Measurements from ENCODE around the gene SPRED1. TPM values are rescaled to one million over a fixed set of nuclear protein-coding genes. Genes with fewer than 3 reads are reported as not detected.

Gene SPRED1
- total and polyA plus RNA-seq, 9 of the 15 experiments (the other 6 are each of a cell fraction or from before 2014, with no cell fraction given), result 2.8 to 17.4 (median 7.9) TPM

GRCh38 chr15:38216763-38217162 lies 35.9 kb upstream of the SPRED1 start:
- Histone ChIP-seq H3K79me2 (ENCODE audit: control insufficient read depth, insufficient read depth, low read length) (no peaks in the 10 kb centered on the region), H3K9me1 (ENCODE audit: control insufficient read depth, insufficient read depth, low read length) (no peaks in the 10 kb centered on the region), H3K36me3 (ENCODE audit: control insufficient read depth, insufficient read depth, low read length) (no peaks in the 10 kb centered on the region), H2AFZ (ENCODE audit: low read depth, low read length) (no peak overlapping the region), H4K20me1 (replicated peaks; ENCODE audit: control insufficient read depth, insufficient read depth, low read length) (no peaks in the 10 kb centered on the region), H3K27me3 (ENCODE audit: control insufficient read depth in 2 of 2, insufficient read depth in 2 of 2, low read length in 2 of 2) (peaks cover 0 to 8% of the 10 kb centered on the region in 2 experiments; a peak in 3 of 5 replicates), H3K4me1 (replicated peaks in 1 of 2; ENCODE audit: control insufficient read depth in 2 of 2, insufficient read depth in 2 of 2, low read length in 2 of 2) (no peaks in the 10 kb centered on the region; a peak in 1 of 5 replicates), H3K9me3 (replicated peaks; ENCODE audit: control insufficient read depth, insufficient read depth, low read depth, low read length) (no peaks in the 10 kb centered on the region), H3K27ac (ENCODE audit: extremely low read depth, low read depth, low read length) (no peak overlapping the region), H3K9ac (ENCODE audit: insufficient read depth in 1 of 2, low read depth in 2 of 2, low read length in 2 of 2) (no peak overlapping the region), H3K4me2 (ENCODE audit: insufficient read depth, low read length) (no peak overlapping the region), H3K4me3 (no peak overlapping the region)
- no peak for TF ChIP-seq RBM22 (IDR thresholded peaks at IDR 0.05; ENCODE audit: low read depth, low read length, poor library complexity, severe bottlenecking)
- FAIRE-seq, result no peak
- in situ Hi-C loops (cut with MboI) (no loop called here), intact Hi-C loops (cut with micrococcal nuclease) (no loop called here)
- ChIA-PET CTCF (ENCODE audit: low intra/inter-chr PET ratio) (no interaction called here), POLR2A (no interaction called here)
- ATAC-seq, result no peak
- BruUV-seq (replicated peaks), result no TSS peak
- 0% methylated on average over 4 of the region's 4 CpGs for WGBS (ENCODE audit: insufficient coverage, low coverage, missing lambda C conversion rate)
- DNase-seq (ENCODE audit: extremely low read depth in 1 of 4, low spot score in 3 of 4), result no peak

- 0% methylated on average over 3 of the region's 3 CpGs for WGBS (ENCODE audit: insufficient coverage, low coverage, missing lambda C conversion rate)
- Histone ChIP-seq H3K36me3 (ENCODE audit: control insufficient read depth, insufficient read depth, low read length) (no peaks in the 10 kb centered on the region), H3K4me2 (ENCODE audit: insufficient read depth, low read length) (no peak overlapping the region), H4K20me1 (replicated peaks; ENCODE audit: control insufficient read depth, insufficient read depth, low read length) (no peaks in the 10 kb centered on the region), H3K27ac (ENCODE audit: extremely low read depth, low read depth, low read length) (no peak overlapping the region), H3K27me3 (ENCODE audit: control insufficient read depth in 2 of 2, insufficient read depth in 2 of 2, low read length in 2 of 2) (peaks cover 0 to 8% of the 10 kb centered on the region in 2 experiments; a peak in 3 of 5 replicates), H3K9me1 (ENCODE audit: control insufficient read depth, insufficient read depth, low read length) (no peaks in the 10 kb centered on the region), H3K4me1 (replicated peaks in 1 of 2; ENCODE audit: control insufficient read depth in 2 of 2, insufficient read depth in 2 of 2, low read length in 2 of 2) (no peaks in the 10 kb centered on the region; a peak in 2 of 5 replicates), H3K79me2 (ENCODE audit: control insufficient read depth, insufficient read depth, low read length) (no peaks in the 10 kb centered on the region), H3K9me3 (replicated peaks; ENCODE audit: control insufficient read depth, insufficient read depth, low read depth, low read length) (no peaks in the 10 kb centered on the region), H3K4me3 (no peak overlapping the region), H3K9ac (ENCODE audit: insufficient read depth in 1 of 2, low read depth in 2 of 2, low read length in 2 of 2) (no peak overlapping the region), H2AFZ (ENCODE audit: low read depth, low read length) (no peak overlapping the region)
- intact Hi-C loops (cut with micrococcal nuclease) (no loop called here), in situ Hi-C loops (cut with MboI) (no loop called here)
- CTCF ChIA-PET (ENCODE audit: low intra/inter-chr PET ratio), result no interaction called here
- POLR2A ChIA-PET, result no interaction called here
- no TSS peak for BruUV-seq (replicated peaks)
- DNase-seq (ENCODE audit: extremely low read depth in 1 of 4, low spot score in 3 of 4), result no peak
- no peak for ATAC-seq
- peak; percentile 40 for FAIRE-seq
- peak; percentile 44; the same call in 1 of the 2 replicates for TF ChIP-seq ESRRA (IDR thresholded peaks at IDR 0.05; ENCODE audit: borderline replicate concordance, low read depth)
- no peak for TF ChIP-seq RNF219 (CRISPR knock-in tag; IDR thresholded peaks at IDR 0.05)
- TF ChIP-seq MLLT1 (IDR thresholded peaks at IDR 0.05), result peak in 1 of 2 experiments; percentile 41; a peak in 1 of 4 replicates
- peak; percentile 51 to 52; a peak in 2 of 4 replicates for TF ChIP-seq KDM1A (IDR thresholded peaks at IDR 0.05)
- TF ChIP-seq E2F6 (IDR thresholded peaks at IDR 0.05; ENCODE audit: borderline replicate concordance in 1 of 2, extremely low read depth in 1 of 2, insufficient read depth in 1 of 2, insufficient read length in 1 of 2, low read depth in 1 of 2, low read length in 1 of 2, poor library complexity in 1 of 2, severe bottlenecking in 1 of 2), result no peak
- TF ChIP-seq ZNF124 (CRISPR knock-in tag; IDR thresholded peaks at IDR 0.05), result no peak
- peak in 1 of 2 experiments; percentile 62; a peak in 1 of 4 replicates for TF ChIP-seq RCOR1 (IDR thresholded peaks at IDR 0.05; ENCODE audit: borderline replicate concordance in 1 of 2, low read depth in 2 of 2, low read length in 2 of 2)
Measured at GRCh38 chr15:38217191-38217595, 35.4 kb upstream of the SPRED1 start.
